NCI-H146 treated with DMSO at 0.1 percent for 48 hours (cell line): ENCODE results near the gene ITPR2.

Experiments used
- DNase-seq: peaks from one replicate; lab custom pipeline; 2025; ENCODE audit not compliant: unreplicated experiment; lab: John Stamatoyannopoulos, UW

Gene ITPR2

DNA sequence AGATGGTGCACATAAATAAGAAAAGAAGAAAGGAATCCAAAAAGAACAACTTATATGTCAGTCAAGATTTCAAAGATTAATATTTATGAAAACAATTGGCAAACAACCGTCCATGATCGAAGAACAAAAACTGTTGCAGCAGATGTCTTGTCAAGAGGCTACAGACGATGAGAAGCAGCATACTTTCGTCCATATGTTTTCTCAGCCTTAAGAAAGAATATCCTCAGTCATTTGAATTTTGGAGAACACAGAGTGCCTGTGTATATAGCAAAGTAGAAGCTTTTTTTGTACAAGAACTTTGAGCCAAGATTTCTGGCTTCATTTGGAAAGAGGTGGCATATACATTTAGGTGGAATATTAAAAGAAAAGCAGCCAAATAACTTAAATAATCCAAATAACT lies 297.2 kb downstream of the ITPR2 start:
- no peak for DNase-seq

DNA sequence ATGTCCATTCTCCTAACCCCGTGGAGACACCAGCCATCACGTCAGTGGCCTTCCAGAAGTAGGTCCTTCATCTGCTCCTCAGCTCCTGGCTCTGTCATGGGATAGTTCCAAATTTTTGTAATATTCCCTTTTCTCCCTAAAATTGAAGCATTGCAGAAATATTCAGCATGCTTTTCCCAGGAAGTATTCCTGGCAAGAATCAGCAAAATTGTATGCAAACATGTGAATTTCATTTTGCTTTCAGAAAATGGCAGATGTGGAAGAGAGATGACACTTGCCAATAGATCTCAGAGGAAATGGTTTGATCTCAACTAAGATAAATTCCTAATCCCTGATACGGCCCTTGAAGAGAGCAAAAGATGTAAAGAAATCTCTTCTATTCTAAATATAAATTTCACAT lies 298.9 kb downstream of the ITPR2 start:
- DNase-seq = no peak

DNA sequence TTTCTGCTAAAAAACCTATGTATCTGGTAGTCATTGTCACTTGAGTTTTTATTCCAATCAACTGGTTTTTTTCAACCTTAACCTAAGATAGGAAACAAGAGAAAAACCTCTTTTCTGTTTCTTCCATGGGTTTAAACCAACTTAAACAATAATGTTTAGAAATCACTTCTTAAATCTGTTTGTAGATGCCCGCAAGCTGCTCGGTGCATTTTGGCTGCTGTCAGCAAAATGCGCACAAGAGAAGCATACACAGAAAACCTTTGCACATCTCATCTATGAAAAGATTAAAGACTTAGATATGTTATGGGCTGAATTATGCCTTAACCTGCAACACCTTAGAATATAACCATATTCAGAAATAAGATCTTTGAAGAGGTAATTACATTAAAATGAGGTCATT lies 299.8 kb downstream of the ITPR2 start:
- DNase-seq = no peak

DNA sequence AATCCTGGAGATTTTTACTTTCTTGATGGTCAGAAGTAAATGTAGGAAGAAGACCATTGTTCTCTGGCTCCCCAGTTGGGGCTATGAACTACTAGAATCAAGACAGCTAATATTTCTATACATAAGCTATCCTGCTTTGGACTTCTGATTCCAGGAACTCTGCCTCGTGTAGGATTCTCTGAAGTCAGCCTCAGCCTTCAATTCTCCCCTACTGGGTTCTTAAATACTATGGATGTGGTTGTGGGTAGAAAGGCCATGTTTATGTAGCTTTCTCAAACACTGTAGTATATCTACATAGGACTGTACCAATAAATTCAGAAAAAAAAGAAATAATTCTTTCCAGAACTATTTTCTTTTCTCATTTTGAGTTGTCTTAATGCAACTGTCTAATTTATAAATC lies 302.5 kb downstream of the ITPR2 start:
- no peak for DNase-seq

DNA sequence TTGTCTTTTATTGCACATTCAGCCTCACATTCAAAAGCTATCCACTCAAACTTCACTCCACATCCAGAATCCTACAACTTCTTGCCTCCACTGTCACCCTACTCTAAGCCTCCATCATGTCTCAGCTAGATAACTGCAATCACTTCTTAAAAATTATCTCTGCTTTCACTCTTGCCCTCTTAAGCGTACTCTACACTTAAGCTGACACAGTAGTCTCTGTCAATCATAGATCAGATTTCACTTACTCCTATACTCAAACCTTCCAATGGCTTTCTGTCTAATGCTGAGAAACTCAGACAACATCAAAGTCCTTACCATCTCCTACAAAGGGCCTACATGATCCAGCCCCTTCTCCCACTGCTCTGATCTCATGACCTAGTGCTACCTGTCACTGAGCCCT lies 304.1 kb downstream of the ITPR2 start:
- no peak for DNase-seq

DNA sequence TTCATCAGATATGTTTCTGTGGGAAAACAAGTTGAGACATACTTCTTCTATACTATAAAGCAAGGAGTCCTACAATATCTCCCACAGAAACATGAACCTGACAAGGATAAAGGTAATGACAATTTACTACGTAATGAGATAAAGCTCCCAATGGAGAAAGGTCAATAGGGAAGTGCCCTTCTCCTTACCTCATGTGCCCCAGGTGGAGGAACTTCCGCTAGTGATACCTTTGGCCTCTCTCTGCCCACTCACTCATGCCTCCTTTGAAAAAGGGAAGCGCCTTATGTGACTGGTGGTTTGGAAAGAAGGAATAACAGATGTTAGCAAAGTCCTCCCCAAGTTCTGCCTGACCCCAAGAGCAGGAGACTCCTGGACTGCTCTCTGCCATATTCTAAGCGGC lies 305.3 kb downstream of the ITPR2 start:
- no peak for DNase-seq

DNA sequence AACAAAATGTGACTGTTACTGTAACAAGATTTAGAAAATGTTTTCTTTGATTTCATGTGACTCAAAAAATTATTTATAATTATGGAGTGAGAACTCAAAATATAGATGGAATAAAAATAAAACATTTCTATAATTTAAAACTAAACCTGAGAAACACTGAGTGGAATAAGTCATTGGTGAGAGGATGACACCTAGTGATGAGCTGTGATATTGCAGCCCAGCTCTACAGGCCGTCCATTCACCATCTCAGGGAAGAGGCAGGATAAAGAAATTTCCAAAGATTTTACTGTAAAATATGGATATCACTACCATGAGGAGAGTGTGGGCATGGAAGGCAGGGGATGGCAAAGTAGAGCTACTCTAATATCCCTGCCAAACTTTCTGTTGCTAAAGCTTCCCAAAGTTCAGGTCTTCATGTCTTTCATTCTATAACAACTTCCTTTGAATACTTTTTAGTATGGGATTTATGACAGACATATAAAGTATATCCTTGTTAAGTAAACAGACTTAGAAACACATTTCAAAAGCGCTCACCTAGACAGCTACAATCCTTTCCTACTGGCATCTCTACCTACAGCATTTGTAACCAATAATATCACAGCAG lies 308.0 kb downstream of the ITPR2 start:
- no peak for DNase-seq

DNA sequence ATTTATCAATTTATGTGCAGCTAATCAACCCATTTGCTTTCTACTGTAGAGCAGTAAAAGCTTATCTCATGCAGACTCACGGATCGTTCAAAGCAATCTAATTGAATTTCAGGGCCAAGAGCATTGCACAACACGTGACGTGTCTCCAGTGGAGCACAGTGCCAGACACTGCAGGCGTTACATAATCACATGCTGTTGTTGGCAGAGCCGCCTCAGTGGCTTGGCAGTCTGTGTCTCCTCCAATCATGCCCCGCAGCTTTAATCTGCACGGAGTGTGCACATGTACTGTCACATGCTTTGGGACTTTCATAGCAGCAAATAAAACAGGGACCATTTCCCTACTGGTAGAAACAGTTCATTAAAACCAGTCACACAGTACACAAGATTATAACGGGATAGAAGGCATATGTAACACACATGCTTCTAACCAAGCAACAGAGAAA lies 309.3 kb downstream of the ITPR2 start:
- no peak for DNase-seq

DNA sequence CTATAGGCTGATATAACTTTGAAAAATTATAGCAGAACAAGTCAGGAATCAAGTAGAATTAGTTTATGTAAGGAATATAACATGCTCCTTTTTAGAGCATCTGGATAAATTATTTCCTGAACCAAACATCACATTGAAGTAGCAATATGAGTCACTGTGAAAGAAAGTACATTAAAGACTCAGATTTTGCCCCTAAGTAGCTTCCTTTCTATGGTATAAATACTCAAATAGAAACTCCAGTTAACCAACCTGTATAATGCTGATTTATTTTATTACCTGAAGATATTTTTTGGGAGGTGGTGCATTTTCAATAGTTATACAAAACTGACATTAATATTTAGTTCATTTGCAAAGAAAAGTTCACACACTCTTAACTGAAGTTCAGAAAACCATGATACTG lies 312.1 kb downstream of the ITPR2 start:
- DNase-seq = no peak

DNA sequence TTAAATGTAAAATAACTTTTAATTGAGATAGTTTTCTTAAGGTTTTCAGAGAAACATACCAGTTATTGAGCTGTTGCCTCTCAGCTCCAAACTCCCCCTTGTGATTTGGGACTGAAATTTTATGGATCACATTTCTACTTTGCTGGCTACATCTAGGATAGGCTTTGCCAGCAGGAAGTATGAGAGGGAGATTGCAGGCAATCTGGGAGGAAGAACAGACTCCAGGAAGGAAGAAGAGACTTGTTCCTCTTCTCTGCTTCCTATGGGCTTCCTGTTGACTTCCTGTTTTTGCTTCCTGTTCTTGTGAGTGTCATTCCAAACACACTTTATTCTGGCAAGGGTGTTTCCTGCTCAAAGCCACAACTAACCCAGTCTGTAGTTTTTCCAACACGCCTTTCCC lies 312.9 kb downstream of the ITPR2 start:
- DNase-seq = no peak

DNA sequence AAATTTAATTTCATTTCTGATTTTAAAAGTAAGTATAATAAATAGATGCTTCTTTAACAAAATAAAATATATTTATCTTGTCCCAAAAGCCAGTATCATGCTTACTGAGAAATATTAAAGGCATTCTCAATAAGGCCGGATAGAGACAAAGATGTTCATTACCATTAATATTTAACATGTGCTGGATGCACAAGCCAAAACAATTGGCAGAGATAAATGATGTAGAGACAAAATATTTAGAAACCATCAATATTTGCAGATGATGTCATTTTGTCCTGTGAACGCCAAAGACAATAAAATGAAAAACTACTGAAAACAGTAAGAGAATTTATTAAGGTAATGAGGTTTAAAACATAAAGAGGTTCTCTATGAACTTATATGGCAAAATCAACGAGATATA lies 313.5 kb downstream of the ITPR2 start:
- DNase-seq = no peak

DNA sequence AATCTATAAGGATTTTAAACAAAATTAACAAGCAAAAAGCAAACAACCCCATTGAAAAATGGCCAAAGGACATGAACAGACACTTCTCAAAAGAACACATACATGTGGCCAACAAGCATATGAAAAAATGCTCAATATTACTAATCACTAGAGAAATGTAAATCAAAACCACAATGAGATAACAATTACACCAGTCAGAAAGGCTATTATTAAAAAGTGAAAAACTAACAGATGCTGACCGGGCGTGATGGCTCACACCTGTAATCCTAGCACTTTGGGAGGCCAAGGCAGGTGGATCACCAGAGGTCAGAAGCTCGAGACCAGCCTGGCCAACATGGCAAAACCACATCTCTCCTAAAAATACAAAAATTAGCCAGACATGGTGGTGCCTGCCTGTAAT lies 315.7 kb downstream of the ITPR2 start:
- DNase-seq = peak; percentile 24

DNA sequence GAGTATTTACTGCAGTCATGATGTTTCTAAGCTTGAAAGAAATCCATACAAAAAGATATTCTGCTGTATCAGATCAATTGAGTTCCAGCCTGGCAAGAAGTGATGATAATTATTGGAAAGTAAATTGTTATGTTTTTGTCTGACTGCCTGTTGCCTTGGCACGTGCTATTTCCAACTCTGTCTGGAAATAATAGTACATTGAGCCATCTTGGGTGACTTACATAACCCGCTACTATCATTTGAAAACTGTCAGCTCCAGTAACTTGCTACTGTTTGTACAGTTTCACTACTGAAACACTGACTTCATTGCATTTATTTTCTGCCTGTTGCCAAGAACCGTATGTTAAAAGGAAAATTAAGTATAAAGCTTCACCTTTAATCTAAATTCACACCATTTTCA lies 318.6 kb downstream of the ITPR2 start:
- no peak for DNase-seq

DNA sequence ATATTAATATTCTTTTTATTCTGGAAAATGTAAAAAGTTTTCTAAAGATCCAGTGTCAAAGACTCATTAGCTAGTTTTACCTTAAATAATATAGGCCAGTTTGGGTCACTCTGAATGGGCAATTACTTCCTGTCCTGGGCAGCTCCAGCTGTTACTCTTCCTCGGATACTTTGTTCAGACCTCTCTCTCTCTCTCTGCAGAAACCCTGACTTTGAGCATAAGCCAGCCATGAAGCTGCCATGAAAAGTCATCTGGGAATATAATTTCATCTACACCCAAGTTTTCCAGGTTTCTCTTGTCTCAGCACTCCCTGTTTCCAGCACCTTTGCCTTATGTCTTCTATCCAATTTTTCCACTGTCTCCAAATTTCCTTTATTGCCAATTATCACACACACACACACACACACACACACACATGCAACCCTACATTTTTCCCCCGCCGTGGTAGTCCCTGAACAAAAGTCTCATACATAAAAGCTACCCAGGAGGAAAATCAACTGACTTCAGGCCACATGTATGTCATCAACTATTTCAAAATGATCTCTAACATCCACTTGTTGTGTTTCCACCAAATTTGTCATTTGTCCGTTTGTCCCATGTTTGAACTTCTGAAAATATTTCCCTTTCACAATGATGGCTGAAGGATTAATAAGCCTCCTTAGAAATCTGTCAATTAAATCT lies 319.5 kb downstream of the ITPR2 start:
- DNase-seq = no peak

DNA sequence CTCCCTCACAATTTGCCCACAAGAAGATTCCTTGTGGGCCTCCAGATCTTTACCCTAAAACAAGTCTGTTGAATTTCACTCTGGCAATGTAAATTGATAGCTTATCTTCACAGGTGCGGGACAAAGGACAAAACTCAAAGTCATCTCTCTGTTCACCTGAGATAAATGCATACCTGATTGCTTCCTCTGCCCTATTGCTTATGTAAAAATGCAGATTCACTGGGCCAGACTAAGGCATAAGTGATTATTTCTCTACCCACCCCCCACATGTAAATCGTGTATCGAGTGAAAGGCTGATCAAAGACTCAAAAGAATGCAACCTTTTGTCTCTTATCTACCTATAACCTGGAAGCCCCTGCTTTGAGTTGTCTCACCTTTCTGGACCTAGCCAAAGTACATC lies 320.8 kb downstream of the ITPR2 start:
- no peak for DNase-seq

DNA sequence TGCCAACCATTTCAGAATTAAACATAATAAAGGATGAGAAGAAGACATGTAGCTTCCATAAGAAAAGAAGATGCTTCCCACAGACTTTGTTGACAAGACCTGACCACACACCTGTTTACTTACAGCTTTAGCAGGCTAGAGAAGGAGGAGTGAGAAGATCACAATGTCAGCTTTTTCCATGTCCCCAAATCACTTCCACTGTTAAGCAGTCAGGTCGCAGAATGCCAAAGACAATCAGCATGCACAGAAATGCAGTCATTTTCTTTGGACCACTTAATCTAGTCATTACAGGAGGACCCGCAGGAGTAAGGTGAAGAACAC lies 322.7 kb downstream of the ITPR2 start:
- DNase-seq = peak; percentile 21

DNA sequence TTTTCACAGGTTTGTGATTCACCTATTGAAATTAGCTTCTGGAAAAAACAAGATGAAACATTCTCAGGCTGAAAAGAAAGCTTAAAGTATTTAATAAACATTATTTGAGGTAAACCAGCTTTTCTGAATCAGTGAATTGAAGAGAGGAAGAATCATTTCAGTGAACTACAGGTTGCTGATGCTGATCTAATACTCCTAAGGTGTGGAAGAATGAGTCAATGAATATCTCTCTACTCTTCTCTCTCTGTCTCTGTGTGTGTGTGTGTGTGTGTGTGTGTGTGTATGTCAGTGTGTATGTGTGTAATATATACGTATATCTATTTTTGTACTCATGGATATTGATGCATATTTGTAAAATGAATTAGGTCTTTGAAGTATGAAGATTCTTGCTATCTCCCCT lies 325.4 kb downstream of the ITPR2 start:
- DNase-seq = no peak

DNA sequence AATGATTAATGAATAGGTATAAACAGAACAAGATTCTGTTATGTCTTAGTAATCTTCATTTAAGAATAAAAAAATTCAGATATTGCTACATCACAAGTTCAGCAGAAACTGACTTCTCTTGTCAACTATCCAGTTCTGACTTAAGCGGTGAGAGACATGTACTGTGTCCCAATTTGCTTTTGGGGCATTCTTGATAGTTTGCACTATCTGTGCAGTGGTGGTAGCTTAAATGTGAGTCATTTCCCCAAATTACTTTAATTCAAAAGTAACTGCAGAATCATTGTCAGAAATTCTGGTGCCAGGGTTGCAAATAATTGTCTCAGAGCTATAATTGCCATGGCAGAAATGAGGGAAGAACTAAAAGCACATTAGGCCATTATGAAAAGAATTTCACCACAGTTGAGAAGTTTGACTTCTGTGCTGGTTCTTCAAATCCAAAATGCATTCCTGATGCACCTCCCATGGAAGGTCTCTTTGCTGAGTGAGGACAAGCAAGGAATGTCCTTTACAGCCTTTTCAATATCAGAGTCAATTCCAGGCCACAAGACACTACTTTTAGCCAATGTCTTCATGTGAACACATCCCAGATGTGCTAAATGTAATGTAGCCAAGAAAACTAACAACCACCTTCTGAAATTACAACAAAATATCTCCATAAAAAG lies 332.9 kb downstream of the ITPR2 start:
- no peak for DNase-seq

DNA sequence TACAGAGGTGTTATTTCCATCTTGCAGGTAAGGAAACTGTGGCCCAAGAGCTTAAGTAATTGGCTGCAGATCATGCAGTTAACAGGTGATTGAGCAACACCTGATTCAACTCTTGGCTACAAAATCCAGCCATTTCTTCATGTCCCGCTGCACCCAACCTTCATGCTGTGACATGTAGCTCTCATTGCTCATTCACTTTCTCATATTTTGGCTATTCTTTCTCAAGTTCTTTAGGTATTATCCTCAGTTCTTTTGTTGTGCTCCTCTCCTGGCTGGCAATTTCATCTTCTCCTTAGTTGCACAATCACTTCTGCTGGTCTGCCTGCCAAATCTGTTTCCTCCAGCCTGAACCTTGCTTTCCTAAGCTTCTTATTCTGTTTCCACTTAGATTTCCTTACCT lies 336.8 kb downstream of the ITPR2 start:
- no peak for DNase-seq

DNA sequence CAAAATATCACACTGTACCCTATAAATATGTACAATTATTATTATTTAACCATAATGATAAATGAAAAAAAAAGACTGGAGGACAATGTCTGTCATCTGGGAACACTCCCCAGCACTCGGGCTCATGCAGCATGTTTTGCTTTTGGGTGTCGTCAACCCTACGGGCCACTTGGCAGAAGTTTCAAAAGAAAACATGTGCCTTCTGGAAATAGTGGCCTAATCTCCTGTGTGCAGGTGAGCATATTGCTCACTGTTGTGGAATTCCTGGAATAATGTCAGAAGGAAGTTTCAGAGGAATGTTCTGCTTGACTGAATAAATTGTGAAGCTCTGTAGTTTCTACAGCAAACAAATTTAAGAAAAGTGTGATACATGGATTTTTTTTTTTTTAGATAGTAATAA lies 339.3 kb downstream of the ITPR2 start:
- DNase-seq = no peak

DNA sequence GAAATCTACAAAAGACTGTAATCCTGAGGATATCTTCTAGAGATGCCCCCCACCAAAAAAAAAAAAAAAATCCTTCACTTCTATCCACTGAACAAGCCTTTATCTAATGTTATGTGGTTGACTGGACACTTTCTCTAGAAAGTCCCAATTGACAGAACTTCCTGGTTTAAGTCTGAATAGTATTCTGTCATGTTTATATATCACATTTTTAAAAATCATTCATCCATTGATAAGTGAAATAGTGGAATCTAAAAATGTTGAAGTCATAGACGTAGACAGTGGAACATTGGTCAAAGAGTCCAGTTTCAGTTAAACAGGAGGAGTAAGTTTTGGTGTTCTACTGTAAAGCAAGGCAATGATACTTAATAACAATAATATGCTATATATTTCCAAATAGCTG lies 340.6 kb downstream of the ITPR2 start:
- no peak for DNase-seq

DNA sequence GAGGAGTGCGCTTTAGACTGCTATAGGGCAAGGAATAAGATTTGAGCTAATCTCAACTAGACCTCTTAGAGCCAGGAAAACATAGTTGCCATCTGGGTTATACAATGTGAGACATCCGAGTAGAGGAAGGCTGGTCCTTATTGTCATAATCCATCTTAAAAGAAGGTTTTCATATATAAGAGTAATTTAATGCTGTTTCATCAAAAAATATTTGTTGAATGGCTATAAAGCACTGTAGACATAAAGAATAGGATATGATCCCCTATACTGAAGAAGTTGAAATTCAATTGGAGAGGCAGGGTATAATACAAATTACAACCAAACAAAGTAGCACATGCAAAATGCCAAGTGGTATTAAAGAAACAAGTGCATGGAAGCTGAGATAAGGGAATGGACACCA lies 343.1 kb downstream of the ITPR2 start:
- no peak for DNase-seq

DNA sequence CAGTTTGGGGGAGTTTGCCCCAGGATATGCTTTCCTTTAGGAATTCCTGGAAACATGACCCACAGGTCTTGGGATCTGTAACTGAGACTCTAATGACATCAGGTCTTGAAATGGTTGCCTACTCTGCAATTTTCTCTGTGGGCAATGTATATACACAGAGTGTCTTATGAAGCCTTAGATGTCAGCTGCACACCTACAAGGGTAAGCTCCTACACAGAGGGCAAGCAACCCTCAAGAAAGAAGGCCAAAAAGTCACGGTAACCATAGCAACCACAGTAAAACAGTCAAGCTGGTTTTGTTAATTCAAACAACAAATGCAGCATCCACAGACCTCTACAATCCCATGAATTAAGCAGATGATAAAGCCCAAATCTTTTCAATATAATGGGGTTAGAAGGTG lies 344.6 kb downstream of the ITPR2 start:
- no peak for DNase-seq
